ENCODE results near the gene GPR171. TPM values are rescaled to one million over a fixed set of nuclear protein-coding genes. Genes with fewer than 3 reads are reported as not detected.
"Not testable (repeated sequence)": the region's sequence is repeated elsewhere in the genome, so short reads cannot be mapped to it uniquely, and the experiment has no call there.

Gene GPR171, protein sequence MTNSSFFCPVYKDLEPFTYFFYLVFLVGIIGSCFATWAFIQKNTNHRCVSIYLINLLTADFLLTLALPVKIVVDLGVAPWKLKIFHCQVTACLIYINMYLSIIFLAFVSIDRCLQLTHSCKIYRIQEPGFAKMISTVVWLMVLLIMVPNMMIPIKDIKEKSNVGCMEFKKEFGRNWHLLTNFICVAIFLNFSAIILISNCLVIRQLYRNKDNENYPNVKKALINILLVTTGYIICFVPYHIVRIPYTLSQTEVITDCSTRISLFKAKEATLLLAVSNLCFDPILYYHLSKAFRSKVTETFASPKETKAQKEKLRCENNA
- total RNA-seq, result under 1 TPM in 2 of 4 donors, not detected in 2; 0.55 to 0.68 TPM

DNA sequence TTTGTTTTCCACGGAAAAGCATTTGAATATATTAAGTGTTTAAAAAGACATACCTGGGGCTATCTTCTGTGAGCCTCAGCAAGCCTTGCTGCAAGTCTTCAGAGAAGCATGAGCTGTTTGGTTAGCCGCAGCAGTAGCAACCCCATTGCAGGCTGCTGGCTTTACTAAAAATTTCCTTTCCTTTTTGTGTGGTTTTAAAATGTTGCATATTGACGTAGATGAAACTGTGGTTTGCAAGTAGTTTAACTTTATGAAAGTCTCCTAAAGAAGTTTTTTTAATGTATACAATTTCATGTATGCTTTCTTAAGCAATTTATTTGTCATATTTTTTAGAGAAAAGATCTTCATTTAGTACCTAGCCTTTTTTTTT, at the start of gene GPR171:
Gene GPR171, minus strand, starts transcription at position 166 of the 370 bp plus-strand sequence. CDS start 3,830 bp downstream, outside the sequence.
- no peak for DNase-seq (ENCODE audit: low spot score in 2 of 2)
- intact Hi-C loops (cut with DNase I; ENCODE audit: low total_unique reads), result no loop called here
- WGBS, 2 donors, result 88 to 92% methylated on average over 3 of the region's 3 CpGs
- TF ChIP-seq POLR2A (IDR thresholded peaks at IDR 0.05), result no peak
- TF ChIP-seq, protein P1, sequence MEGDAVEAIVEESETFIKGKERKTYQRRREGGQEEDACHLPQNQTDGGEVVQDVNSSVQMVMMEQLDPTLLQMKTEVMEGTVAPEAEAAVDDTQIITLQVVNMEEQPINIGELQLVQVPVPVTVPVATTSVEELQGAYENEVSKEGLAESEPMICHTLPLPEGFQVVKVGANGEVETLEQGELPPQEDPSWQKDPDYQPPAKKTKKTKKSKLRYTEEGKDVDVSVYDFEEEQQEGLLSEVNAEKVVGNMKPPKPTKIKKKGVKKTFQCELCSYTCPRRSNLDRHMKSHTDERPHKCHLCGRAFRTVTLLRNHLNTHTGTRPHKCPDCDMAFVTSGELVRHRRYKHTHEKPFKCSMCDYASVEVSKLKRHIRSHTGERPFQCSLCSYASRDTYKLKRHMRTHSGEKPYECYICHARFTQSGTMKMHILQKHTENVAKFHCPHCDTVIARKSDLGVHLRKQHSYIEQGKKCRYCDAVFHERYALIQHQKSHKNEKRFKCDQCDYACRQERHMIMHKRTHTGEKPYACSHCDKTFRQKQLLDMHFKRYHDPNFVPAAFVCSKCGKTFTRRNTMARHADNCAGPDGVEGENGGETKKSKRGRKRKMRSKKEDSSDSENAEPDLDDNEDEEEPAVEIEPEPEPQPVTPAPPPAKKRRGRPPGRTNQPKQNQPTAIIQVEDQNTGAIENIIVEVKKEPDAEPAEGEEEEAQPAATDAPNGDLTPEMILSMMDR (IDR thresholded peaks at IDR 0.05), result no peak
- H3K4me3 ChIP-seq (ENCODE audit: low read depth, poor library complexity, severe bottlenecking), result no peak within 1 kb of the TSS

DNA sequence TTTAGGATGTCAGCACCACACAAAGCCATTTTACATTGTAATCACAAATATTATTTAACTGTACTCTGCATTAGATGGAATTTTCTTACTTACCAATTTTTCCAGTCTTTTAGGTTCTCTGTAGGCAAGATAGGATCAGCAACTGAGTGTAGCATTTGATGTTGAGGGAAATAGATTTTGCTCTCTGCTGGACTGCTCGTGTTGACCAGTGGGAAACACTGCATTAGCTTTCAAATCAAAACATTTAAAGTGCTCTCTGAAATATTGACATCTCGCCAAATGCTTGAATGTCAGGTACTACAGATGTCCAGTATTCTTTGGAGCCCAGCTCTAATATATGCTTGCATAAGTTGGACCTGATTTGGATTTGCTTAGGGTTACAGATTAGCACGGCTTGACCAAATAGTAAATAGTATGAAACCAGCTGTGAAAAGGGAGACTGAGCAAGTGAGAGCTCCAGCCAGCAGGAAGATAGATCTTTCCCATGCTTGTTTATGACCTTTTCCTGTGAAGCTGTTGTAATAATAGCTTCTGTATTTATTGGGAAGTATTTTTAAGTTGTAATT, 45.8 kb upstream of the GPR171 start:
- 67 to 68% methylated on average over 3 of the region's 3 CpGs for WGBS, 2 donors
- DNase-seq (ENCODE audit: low spot score in 2 of 2), result no peak
- intact Hi-C loops (cut with DNase I; ENCODE audit: low total_unique reads), result no loop called here
- no peak overlapping the region for H3K4me3 ChIP-seq (ENCODE audit: low read depth, poor library complexity, severe bottlenecking)
- TF ChIP-seq POLR2A (IDR thresholded peaks at IDR 0.05), result no peak
- TF ChIP-seq, protein P1 (IDR thresholded peaks at IDR 0.05), result no peak

DNA sequence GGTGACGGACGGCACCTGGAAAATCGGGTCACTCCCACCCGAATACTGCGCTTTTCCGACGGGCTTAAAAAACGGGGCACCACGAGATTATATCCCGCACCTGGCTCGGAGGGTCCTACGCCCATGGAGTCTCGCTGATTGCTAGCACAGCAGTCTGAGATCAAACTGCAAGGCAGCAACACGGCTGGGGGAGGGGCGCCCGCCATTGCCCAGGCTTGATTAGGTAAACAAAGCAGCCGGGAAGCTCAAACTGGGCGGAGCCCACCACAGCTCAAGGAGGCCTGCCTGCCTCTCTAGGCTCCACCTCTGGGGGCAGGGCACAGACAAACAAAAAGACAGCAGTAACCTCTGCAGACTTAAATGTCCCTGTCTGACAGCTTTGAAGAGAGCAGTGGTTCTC, 39.0 kb upstream of the GPR171 start:
- intact Hi-C loops (cut with DNase I; ENCODE audit: low total_unique reads); H3K4me3 ChIP-seq (ENCODE audit: low read depth, poor library complexity, severe bottlenecking); DNase-seq (ENCODE audit: low spot score in 2 of 2): not testable (repeated sequence)
- 90 to 95% methylated on average over 18 of the region's 18 CpGs for WGBS, 2 donors

DNA sequence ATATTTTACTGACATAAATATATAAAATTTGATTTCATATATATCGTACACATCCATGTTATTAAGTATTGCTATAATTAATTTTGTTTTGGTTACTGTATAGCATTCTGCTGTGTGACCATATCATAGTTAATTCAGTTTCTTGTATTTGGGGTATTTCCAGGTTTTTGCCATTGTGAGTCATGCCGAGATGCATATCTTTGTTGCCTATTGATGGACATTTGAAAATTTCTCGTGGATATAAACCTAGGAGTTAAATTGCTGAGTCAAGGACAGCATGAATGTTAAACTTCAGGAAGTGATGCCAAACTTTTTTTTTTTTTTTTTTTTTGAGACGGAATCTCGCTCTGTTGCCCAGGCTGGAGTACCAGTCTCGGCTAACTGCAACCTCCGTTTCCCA, 33.7 kb upstream of the GPR171 start:
- WGBS, 2 donors, result 83 to 86% methylated on average over 7 of the region's 7 CpGs
- TF ChIP-seq POLR2A (IDR thresholded peaks at IDR 0.05), result no peak
- TF ChIP-seq, protein P1 (IDR thresholded peaks at IDR 0.05), result no peak
- H3K4me3 ChIP-seq (ENCODE audit: low read depth, poor library complexity, severe bottlenecking), result no peak overlapping the region
- intact Hi-C loops (cut with DNase I; ENCODE audit: low total_unique reads), result no loop called here
- DNase-seq (ENCODE audit: low spot score in 2 of 2), result no peak

DNA sequence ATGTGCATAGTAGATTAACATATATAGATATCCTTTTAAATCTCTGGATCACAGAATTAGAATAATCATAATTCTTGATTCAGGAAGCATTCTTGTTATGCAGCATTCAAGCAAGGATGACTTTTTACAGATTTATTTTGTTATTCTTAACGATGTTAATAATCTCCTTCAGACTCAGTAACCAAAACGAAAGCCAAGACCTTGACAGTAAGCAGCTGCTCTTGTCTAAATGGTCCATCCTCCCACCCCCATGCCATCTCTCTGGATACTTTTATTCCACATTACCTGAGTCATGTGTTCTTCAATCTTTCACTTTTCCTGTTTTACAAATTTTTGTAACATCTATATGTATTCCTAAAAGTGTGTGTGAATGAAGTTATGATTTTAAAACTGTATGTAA, 33.3 kb upstream of the GPR171 start:
- H3K4me3 ChIP-seq (ENCODE audit: low read depth, poor library complexity, severe bottlenecking), result no peak overlapping the region
- DNase-seq (ENCODE audit: low spot score in 2 of 2), result no peak
- 58 to 68% methylated on average over 2 of the region's 2 CpGs for WGBS, 2 donors
- no peak for TF ChIP-seq POLR2A (IDR thresholded peaks at IDR 0.05)
- TF ChIP-seq, protein P1 (IDR thresholded peaks at IDR 0.05), result no peak
- intact Hi-C loops (cut with DNase I; ENCODE audit: low total_unique reads), result no loop called here

DNA sequence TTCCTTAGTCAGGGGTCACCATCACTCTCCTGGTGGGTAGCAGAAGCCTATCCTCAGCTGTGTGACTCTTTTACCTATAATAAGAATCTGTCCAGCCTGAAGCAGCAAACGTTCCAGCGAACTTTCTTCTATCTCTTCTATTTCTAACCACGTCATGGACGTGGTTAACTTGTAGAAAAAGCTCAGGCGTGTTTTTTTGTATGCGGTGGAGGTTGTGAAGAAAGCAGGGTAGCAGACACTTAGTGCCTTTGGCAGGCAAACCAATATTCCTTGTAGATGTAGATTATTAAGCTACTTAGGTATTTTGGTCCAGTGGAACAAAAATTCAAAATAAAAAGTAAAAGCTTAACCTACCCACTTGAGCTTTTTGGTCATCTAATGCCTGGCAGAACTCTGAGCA, 31.8 kb upstream of the GPR171 start:
- intact Hi-C loops (cut with DNase I; ENCODE audit: low total_unique reads), result no loop called here
- WGBS, 2 donors, result 91 to 95% methylated on average over 6 of the region's 6 CpGs
- TF ChIP-seq, protein P1 (IDR thresholded peaks at IDR 0.05), result no peak
- no peak for TF ChIP-seq POLR2A (IDR thresholded peaks at IDR 0.05)
- H3K4me3 ChIP-seq (ENCODE audit: low read depth, poor library complexity, severe bottlenecking), result no peak overlapping the region
- no peak for DNase-seq (ENCODE audit: low spot score in 2 of 2)

Data from lower leg skin (tissue), 4 donors.